ENCODE measurements around the gene KRTAP10-5. TPM values are rescaled to one million over a fixed set of nuclear protein-coding genes. Genes with fewer than 3 reads are reported as not detected.
"Not testable (repeated sequence)": the region's sequence is repeated elsewhere in the genome, so short reads cannot be mapped to it uniquely, and the experiment has no call there.

KRTAP10-5 gene
- total RNA-seq, result not detected

- intact Hi-C loops (cut with DNase I); ATAC-seq; DNase-seq (ENCODE audit: low spot score): not testable (repeated sequence)
Observed at GRCh38 chr21:44580231-44580821, at the start of gene KRTAP10-5. Gene KRTAP10-5 (minus strand): TSS chr21:44580604. CDS start chr21:44580578, 26 bp downstream.

- intact Hi-C loops (cut with DNase I), result no loop called here
- ATAC-seq, result no peak
- no peak for DNase-seq (ENCODE audit: low spot score)
Observed at GRCh38 chr21:44628707-44629391, 48.4 kb upstream of the KRTAP10-5 start.

GRCh38 chr21:44627831-44628233 is 47.4 kb upstream of the KRTAP10-5 start:
- intact Hi-C loops (cut with DNase I); ATAC-seq; DNase-seq (ENCODE audit: low spot score): not testable (repeated sequence)

GRCh38 chr21:44627181-44627822 is 46.9 kb upstream of the KRTAP10-5 start:
- DNase-seq (ENCODE audit: low spot score); ATAC-seq; intact Hi-C loops (cut with DNase I): not testable (repeated sequence)

- DNase-seq (ENCODE audit: low spot score) (no peak), ATAC-seq (no peak)
- intact Hi-C loops (cut with DNase I), result no loop called here
Observed at GRCh38 chr21:44626673-44627143, 46.3 kb upstream of the KRTAP10-5 start, which contains the start of gene KRTAP10-9. Gene KRTAP10-9 (plus strand): TSS chr21:44627093. CDS start chr21:44627172, 79 bp downstream.

GRCh38 chr21:44626262-44626661 is 45.9 kb upstream of the KRTAP10-5 start:
- intact Hi-C loops (cut with DNase I), result no loop called here
- no peak for ATAC-seq
- DNase-seq (ENCODE audit: low spot score), result no peak

GRCh38 chr21:44625756-44626155 is 45.4 kb upstream of the KRTAP10-5 start:
- ATAC-seq (no peak), DNase-seq (ENCODE audit: low spot score) (no peak)
- intact Hi-C loops (cut with DNase I), result no loop called here

GRCh38 chr21:44623575-44623974 is 43.2 kb upstream of the KRTAP10-5 start:
- ATAC-seq, result no peak
- DNase-seq (ENCODE audit: low spot score), result no peak
- intact Hi-C loops (cut with DNase I), result no loop called here

GRCh38 chr21:44619886-44620285 is 39.5 kb upstream of the KRTAP10-5 start:
- intact Hi-C loops (cut with DNase I), result no loop called here
- DNase-seq (ENCODE audit: low spot score) (no peak), ATAC-seq (no peak)

- intact Hi-C loops (cut with DNase I), result no loop called here
- no peak for DNase-seq (ENCODE audit: low spot score)
- ATAC-seq, result no peak
Observed at GRCh38 chr21:44618909-44619308, 38.5 kb upstream of the KRTAP10-5 start.

- intact Hi-C loops (cut with DNase I), result no loop called here
- ATAC-seq, result peak; percentile 72
- no peak for DNase-seq (ENCODE audit: low spot score)
Observed at GRCh38 chr21:44618504-44618903, 38.1 kb upstream of the KRTAP10-5 start.

GRCh38 chr21:44617071-44617501 is 36.7 kb upstream of the KRTAP10-5 start:
- intact Hi-C loops (cut with DNase I), result no loop called here
- DNase-seq (ENCODE audit: low spot score) (no peak), ATAC-seq (no peak)

- no peak for DNase-seq (ENCODE audit: low spot score)
- intact Hi-C loops (cut with DNase I), result no loop called here
- ATAC-seq, result no peak
Observed at GRCh38 chr21:44616591-44616926, 36.2 kb upstream of the KRTAP10-5 start.

GRCh38 chr21:44615911-44616590 is 35.6 kb upstream of the KRTAP10-5 start:
- ATAC-seq (no peak), DNase-seq (ENCODE audit: low spot score) (no peak)
- intact Hi-C loops (cut with DNase I), result no loop called here

GRCh38 chr21:44615466-44615865 is 35.1 kb upstream of the KRTAP10-5 start:
- no peak for ATAC-seq
- DNase-seq (ENCODE audit: low spot score), result no peak
- intact Hi-C loops (cut with DNase I), result no loop called here

GRCh38 chr21:44614961-44615391 is 34.6 kb upstream of the KRTAP10-5 start:
- intact Hi-C loops (cut with DNase I), result no loop called here
- ATAC-seq, result no peak
- no peak for DNase-seq (ENCODE audit: low spot score)

- no peak for DNase-seq (ENCODE audit: low spot score)
- intact Hi-C loops (cut with DNase I), result no loop called here
- ATAC-seq, result no peak
Observed at GRCh38 chr21:44614161-44614631, 33.8 kb upstream of the KRTAP10-5 start.

- intact Hi-C loops (cut with DNase I), result no loop called here
- no peak for DNase-seq (ENCODE audit: low spot score)
- ATAC-seq, result no peak
Observed at GRCh38 chr21:44613386-44614155, 33.2 kb upstream of the KRTAP10-5 start.
